ENCODE data around the gene PCNA.
"Not testable (repeated sequence)": the region's sequence is repeated elsewhere in the genome, so short reads cannot be mapped to it uniquely, and the experiment has no call there.

PCNA gene

GRCh38 chr20:5140195-5140594 is 20.4 kb upstream of the PCNA start:
- no peak for DNase-seq

- DNase-seq: no peak
These were observed 16.3 kb upstream of the PCNA start for GRCh38 chr20:5136096-5136495.

GRCh38 chr20:5135363-5136012 is 15.7 kb upstream of the PCNA start:
- DNase-seq: no peak

DNA sequence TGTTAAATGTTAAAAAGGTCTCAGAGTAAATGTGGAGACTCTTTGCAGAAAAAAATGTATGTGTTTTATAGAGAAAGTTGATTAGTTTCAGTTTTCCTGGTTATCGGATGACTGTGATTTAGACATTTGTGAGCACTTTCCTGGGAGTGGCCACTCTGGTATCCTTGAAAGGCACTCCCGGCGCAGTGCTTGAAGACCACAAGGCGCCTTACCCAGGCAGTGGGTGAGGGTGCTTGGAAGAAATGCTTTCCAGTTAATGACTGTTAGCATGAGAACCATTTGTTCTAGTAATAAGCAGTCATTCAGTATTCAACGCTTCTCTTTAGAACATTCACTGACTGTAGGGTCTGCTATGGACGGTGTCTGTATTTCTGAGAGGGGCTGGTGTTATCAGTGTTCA is 14.2 kb upstream of the PCNA start:
- no peak for DNase-seq

DNA sequence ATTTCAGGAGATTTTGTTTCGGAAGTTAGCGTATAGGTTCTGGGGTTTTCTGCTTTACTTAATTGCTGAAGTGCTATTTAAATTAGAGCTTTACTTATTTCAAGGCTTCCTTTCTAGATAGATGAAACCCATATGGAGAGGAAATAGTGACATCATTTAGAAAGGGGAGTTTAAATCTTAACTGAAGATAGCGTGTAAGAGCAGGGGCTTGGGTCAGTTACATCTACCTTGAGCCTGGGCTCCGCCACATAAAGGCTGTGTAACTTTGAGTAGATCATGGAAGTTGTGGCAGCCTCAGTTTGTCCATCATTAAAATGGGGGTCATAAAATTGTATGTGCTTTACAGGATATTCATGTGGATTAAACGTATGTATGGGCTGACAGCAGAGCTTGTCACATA is 11.7 kb upstream of the PCNA start:
- DNase-seq: no peak

DNA sequence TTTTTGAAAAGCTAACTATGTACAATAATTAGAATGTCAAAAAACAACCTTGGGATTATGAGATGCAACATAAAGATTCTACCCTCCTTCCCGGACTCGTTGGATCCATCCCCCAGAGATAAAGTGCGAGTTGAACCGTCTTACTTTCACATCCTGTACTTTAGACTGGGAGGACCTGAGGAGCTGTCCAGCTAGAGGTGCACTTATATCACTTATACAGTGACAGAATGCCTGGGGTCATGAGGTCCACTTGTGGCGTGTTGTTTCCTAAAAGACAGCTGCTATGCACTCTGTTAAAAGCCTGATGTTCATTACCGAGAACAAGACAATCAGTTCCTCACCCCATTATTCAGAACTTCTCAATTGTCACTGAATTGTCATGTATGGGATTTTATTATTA is 9.1 kb upstream of the PCNA start:
- DNase-seq: no peak

GRCh38 chr20:5127859-5128424 is 8.2 kb upstream of the PCNA start:
- DNase-seq: no peak

GRCh38 chr20:5127204-5127858 is 7.6 kb upstream of the PCNA start:
- DNase-seq: peak; percentile 57 to 59

- DNase-seq: peak; percentile 100
These were observed 6.9 kb upstream of the PCNA start, which contains the start of gene CDS2 for GRCh38 chr20:5126512-5127203. CDS2 (plus strand) TSS chr20:5127008; CDS start chr20:5127093, 85 bp downstream.

DNA sequence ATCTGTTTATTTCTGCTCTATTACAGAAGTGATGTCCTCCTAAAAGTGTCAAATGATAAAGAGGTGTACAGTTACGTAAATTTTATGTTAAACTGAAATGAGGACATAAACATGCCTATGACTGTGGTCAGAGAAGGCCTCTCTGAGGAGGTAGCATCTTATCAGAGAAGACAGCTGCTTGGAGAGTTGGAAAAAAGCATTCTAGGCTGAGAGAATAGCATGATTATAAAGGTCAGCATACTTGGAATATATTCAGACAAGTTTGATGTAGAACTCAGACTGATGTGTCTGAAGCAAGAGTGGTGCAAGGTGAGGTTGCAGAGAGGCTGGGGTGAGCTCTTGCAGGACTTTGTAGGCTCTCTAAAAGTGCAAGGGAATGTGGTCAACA is 3.1 kb upstream of the PCNA start:
- DNase-seq: no peak

DNA sequence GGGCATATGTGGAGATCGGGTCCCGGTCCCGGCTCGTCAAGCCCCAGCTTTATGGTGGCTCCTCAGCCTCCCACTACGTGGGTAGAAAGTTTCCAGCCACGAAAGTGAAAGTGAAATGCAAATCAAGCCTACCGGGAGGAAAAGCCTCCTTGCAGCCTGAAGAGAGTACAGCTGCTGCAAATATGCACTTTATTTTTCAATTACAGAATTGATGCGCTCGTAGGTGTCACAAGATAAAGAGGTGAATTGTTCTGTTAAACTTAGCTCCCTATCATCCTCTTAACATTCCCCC is 373 bp upstream of the PCNA start:
- no peak for DNase-seq

GRCh38 chr20:5119143-5119434 is 669 bp downstream of the PCNA start:
- DNase-seq: no peak

DNA sequence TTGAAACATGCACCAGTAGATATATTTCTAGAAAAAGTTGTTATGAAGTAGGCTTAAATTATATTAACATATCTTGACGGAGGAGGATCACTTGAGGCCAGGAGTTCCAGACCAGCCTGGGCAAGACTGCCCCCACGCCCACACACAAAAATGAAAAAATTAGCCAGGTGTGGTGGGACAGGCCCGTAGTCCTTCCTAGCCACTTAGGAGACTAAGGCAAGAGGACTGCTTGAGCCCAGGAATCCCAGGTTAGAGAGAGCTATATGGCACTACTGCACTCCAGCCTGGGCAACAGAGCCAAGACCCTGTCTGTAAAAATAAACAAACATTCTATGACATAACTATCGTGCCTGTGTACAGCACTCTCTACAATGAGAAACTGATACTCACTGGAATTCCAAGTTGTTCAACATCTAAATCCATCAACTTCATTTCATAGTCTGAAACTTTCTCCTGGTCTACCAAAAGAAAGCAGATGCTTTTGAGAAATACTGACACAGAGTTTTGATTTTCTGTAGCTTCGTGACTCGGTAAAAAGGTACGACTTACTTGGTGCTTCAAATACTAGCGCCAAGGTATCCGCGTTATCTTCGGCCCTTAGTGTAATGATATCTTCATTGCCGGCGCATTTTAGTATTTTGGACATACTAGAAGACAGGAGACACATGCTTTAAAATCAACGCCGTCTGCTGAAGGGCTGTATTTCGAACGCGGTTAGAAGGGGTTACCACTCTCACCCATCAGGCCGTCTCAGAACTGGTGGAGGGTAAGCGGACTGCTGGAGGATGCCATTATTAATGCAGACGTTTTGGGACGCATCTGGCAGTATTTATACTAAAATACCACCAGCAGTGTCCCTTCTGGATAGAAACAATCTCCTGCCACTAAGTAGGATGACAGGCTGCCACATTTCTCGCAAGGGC is 1.3 kb downstream of the PCNA start:
- DNase-seq: no peak

- no peak for DNase-seq
These were observed 2.9 kb downstream of the PCNA start for GRCh38 chr20:5116875-5117274.

GRCh38 chr20:5114403-5114802 is 5.4 kb downstream of the PCNA start:
- no peak for DNase-seq

- no peak for DNase-seq
These were observed 6.2 kb downstream of the PCNA start for GRCh38 chr20:5113615-5113986.

DNA sequence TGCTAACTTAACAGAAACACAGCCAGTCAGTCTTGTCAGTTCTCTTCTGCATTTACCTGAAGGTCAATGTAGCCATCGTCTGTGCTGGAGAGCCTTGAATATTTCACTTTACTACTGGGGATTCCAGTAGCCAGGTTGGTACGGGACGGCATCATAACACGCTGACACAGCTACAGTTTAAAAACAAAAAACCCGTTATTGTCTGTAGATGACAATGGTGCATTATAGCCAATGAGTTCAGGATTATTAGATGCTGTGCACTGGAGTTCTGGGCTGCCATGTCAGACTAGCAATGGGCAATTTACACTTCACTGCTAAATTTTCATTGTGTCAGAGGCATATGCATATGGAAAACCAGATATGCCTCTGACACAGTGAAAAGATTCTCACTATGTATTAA is 10.5 kb downstream of the PCNA start:
- no peak for DNase-seq

- no peak for DNase-seq
These were observed 15.3 kb downstream of the PCNA start for GRCh38 chr20:5104479-5104878.

GRCh38 chr20:5100684-5101347 is 18.9 kb downstream of the PCNA start:
- DNase-seq: peak; percentile 73 to 78

GRCh38 chr20:5099909-5100308 is 19.8 kb downstream of the PCNA start:
- DNase-seq: not testable (repeated sequence)

DNA sequence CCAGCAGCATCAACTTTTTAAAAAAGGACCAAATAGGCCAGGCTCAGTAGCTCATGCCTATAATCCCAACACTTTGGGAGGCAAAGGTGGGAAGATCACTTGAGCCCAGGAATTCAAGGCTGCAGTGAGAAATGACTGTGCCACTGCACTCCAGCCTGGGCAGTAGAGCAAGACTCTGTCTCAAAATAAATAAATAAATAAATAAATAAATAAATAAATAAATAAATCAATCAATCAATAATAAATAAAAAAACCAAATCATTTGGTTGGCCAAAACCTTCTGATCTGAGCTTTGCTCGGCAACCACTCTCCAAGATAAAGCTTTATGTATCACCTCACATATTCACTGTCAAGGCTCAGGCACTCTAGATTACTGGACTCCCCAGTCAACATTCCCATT is 20.7 kb downstream of the PCNA start:
- DNase-seq: not testable (repeated sequence)

DNA sequence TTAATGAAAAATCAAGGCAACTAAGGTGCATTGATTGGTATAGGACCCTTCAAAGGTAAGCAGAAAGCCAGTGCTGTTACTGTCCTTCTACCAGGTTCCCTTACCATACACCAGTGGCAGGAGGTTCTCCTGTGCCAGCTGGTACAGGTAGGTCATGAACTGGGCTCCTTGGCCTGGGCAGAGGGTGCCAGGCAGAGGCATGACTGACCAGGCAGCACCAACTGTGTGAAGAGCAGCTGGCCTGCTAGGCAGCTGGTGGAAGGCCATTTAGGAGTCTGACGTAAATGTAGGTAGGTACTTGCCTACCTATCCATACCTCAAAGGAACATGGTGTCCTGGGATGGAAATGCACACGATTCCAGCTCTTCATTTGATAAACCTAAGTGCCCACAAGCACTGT is 23.3 kb downstream of the PCNA start:
- no peak for DNase-seq

GRCh38 chr20:5095931-5096330 is 23.8 kb downstream of the PCNA start:
- no peak for DNase-seq

Data from activated CD4-positive, alpha-beta T cell treated with anti-CD3 and anti-CD28 coated beads, Interleukin-2, amount 50 U/mL, for 4 hours (primary cell).